Muscle layer of duodenum (tissue), 2 donors: ENCODE measurements around the gene SLC12A8.
"Not testable (repeated sequence)": the region's sequence is repeated elsewhere in the genome, so short reads cannot be mapped to it uniquely, and the experiment has no call there.

Experiments used
- H3K27ac ChIP-seq: one replicate; pipeline ENCODE4 v1.7.0; 2013; ENCODE audit warnings: mild to moderate bottlenecking, low read length
- H3K27me3 ChIP-seq: one replicate; pipeline ENCODE4 v1.7.0; 2013; ENCODE audit warnings: low read depth, mild to moderate bottlenecking, control low read depth, low read length
- H3K36me3 ChIP-seq, 2 donors: one replicate each; pipeline ENCODE4 v1.7.0; 2013; ENCODE audit warnings: low read length in 2 of 2, control low read depth in 1 of 2, mild to moderate bottlenecking in 1 of 2; ENCODE audit not compliant: insufficient read depth in 2 of 2, control insufficient read depth in 1 of 2
- H3K4me1 ChIP-seq, 2 donors: one replicate each; pipeline ENCODE4 v1.7.0; 2013; ENCODE audit warnings: low read length in 2 of 2, mild to moderate bottlenecking in 2 of 2, control low read depth in 1 of 2, moderate library complexity in 1 of 2; ENCODE audit not compliant: insufficient read depth in 2 of 2, control insufficient read depth in 1 of 2
- H3K4me3 ChIP-seq, 2 donors: one replicate each; pipeline ENCODE4 v1.7.0; 2013; ENCODE audit warnings: low read length in 2 of 2, low read depth in 1 of 2, mild to moderate bottlenecking in 1 of 2
- H3K9me3 ChIP-seq, 2 donors: one replicate each; pipeline ENCODE4 v1.7.0; 2013; ENCODE audit warnings: low read length in 2 of 2, control low read depth in 1 of 2, mild to moderate bottlenecking in 1 of 2; ENCODE audit not compliant: control insufficient read depth in 1 of 2
- donor health status: healthy.

SLC12A8 gene

GRCh38 chr3:125104639-125105038 is 107.9 kb downstream of the SLC12A8 start:
- Histone ChIP-seq H3K9me3 (peaks cover 0 to 4% of the 10 kb centered on the region in 2 donors), H3K36me3 (no peaks in the 10 kb centered on the region), H3K4me3 (no peak overlapping the region), H3K27me3 (no peaks in the 10 kb centered on the region), H3K4me1 (no peaks in the 10 kb centered on the region), H3K27ac (no peak overlapping the region)

GRCh38 chr3:125103406-125103805 is 109.1 kb downstream of the SLC12A8 start:
- H3K4me3 ChIP-seq: no peak overlapping the region
- H3K36me3 ChIP-seq: no peaks in the 10 kb centered on the region
- no peaks in the 10 kb centered on the region for H3K27me3 ChIP-seq
- no peaks in the 10 kb centered on the region for H3K4me1 ChIP-seq
- peaks cover 0 to 4% of the 10 kb centered on the region in 2 donors for H3K9me3 ChIP-seq
- no peak overlapping the region for H3K27ac ChIP-seq

- Histone ChIP-seq H3K4me1 (no peaks in the 10 kb centered on the region), H3K9me3 (peaks cover 0 to 4% of the 10 kb centered on the region in 2 donors), H3K36me3 (no peaks in the 10 kb centered on the region), H3K4me3 (no peak overlapping the region), H3K27ac (no peak overlapping the region), H3K27me3 (no peaks in the 10 kb centered on the region)
Observed at GRCh38 chr3:125102470-125102869, 110.1 kb downstream of the SLC12A8 start.

GRCh38 chr3:125098611-125099291 is 113.8 kb downstream of the SLC12A8 start:
- H3K27ac ChIP-seq: no peak overlapping the region
- H3K36me3 ChIP-seq: no peaks in the 10 kb centered on the region
- no peaks in the 10 kb centered on the region for H3K27me3 ChIP-seq
- H3K4me3 ChIP-seq: no peak overlapping the region
- no peaks in the 10 kb centered on the region for H3K4me1 ChIP-seq
- no peaks in the 10 kb centered on the region for H3K9me3 ChIP-seq

- Histone ChIP-seq H3K9me3 (no peaks in the 10 kb centered on the region), H3K4me3 (no peak overlapping the region), H3K27me3 (no peaks in the 10 kb centered on the region), H3K36me3 (no peaks in the 10 kb centered on the region), H3K27ac (no peak overlapping the region), H3K4me1 (no peaks in the 10 kb centered on the region)
Observed at GRCh38 chr3:125090649-125091048, 121.9 kb downstream of the SLC12A8 start.

- Histone ChIP-seq H3K4me3 (no peak overlapping the region), H3K27ac (no peak overlapping the region), H3K27me3 (no peaks in the 10 kb centered on the region), H3K4me1 (no peaks in the 10 kb centered on the region), H3K9me3 (no peaks in the 10 kb centered on the region), H3K36me3 (no peaks in the 10 kb centered on the region)
Observed at GRCh38 chr3:125087768-125088391, 124.7 kb downstream of the SLC12A8 start.

- no peaks in the 10 kb centered on the region for H3K27me3 ChIP-seq
- H3K27ac ChIP-seq: no peak overlapping the region
Observed at GRCh38 chr3:125085166-125085565, 127.4 kb downstream of the SLC12A8 start.

GRCh38 chr3:125083776-125084175 is 128.8 kb downstream of the SLC12A8 start:
- Histone ChIP-seq H3K4me1 (no peaks in the 10 kb centered on the region), H3K27me3 (no peaks in the 10 kb centered on the region), H3K4me3 (no peak overlapping the region), H3K9me3 (no peaks in the 10 kb centered on the region), H3K27ac (no peak overlapping the region), H3K36me3 (no peaks in the 10 kb centered on the region)

More at GRCh38 chr3:125085166-125085565, 127.4 kb downstream of the SLC12A8 start:
- Histone ChIP-seq H3K9me3 (no peaks in the 10 kb centered on the region), H3K4me3 (no peak overlapping the region), H3K36me3 (no peaks in the 10 kb centered on the region), H3K4me1 (no peaks in the 10 kb centered on the region)

- H3K4me1 ChIP-seq, H3K4me3 ChIP-seq, H3K27ac ChIP-seq, H3K36me3 ChIP-seq, H3K9me3 ChIP-seq, H3K27me3 ChIP-seq: not testable (repeated sequence)
Observed at GRCh38 chr3:125082339-125082738, 130.2 kb downstream of the SLC12A8 start.

- no peaks in the 10 kb centered on the region for H3K9me3 ChIP-seq
- H3K4me3 ChIP-seq: no peak overlapping the region
- no peak overlapping the region for H3K27ac ChIP-seq
- H3K36me3 ChIP-seq: no peaks in the 10 kb centered on the region
- H3K4me1 ChIP-seq: no peaks in the 10 kb centered on the region
- H3K27me3 ChIP-seq: no peaks in the 10 kb centered on the region
Observed at GRCh38 chr3:125080077-125080476, 132.5 kb downstream of the SLC12A8 start.

GRCh38 chr3:125079675-125080045 is 132.9 kb downstream of the SLC12A8 start:
- Histone ChIP-seq H3K4me3 (no peak overlapping the region), H3K9me3 (no peaks in the 10 kb centered on the region), H3K27ac (no peak overlapping the region), H3K27me3 (no peaks in the 10 kb centered on the region), H3K4me1 (no peaks in the 10 kb centered on the region), H3K36me3 (no peaks in the 10 kb centered on the region)
